CD4-positive, alpha-beta T cell (primary cell): Measurements from ENCODE around the gene OR51L1. TPM values are rescaled to one million over a fixed set of nuclear protein-coding genes. Genes with fewer than 3 reads are reported as not detected.

Source experiments
- ATAC-seq: fragments of 200-7000 bp; cut with Tn5 transposase; one replicate; pipeline ENCODE4 v1.10.0; 2022; ENCODE audit warnings: mild to moderate bottlenecking; ENCODE audit not compliant: poor library complexity
- CTCF ChIA-PET: fragments of 350-600 bp; sonication (Branson Sonifier 250); formaldehyde crosslinking; loops from one replicate; lab custom pipeline; 2021; ENCODE audit warnings: antibody characterized with exemption, inconsistent platforms; lab: Charles Lee
- POLR2A ChIA-PET: fragments of 350-600 bp; sonication (Branson Sonifier 250); formaldehyde crosslinking; loops from one replicate; lab custom pipeline; 2021; ENCODE audit warnings: antibody characterized with exemption, inconsistent platforms; lab: Charles Lee
- DNase-seq, 14 experiments: peaks; one replicate each; pipeline ENCODE4 v3.0.0-alpha.2; 2013 to 2020; ENCODE audit warnings: mixed read lengths in 2 of 14
- H3K27ac ChIP-seq, 2 donors: one replicate each; pipeline versions ENCODE4 v1.5.1 to v1.7.0; 2013; ENCODE audit warnings: low read length in 2 of 2, low read depth in 1 of 2, mild to moderate bottlenecking in 1 of 2
- H3K27me3 ChIP-seq, 2 experiments: 1 replicate in 1 of 2; 2 replicates in 1 of 2; pipeline versions ENCODE4 v1.6.1 to v1.7.0; 2013; ENCODE audit warnings: low read length in 2 of 2, control low read depth in 1 of 2, mild to moderate bottlenecking in 1 of 2, moderate library complexity in 1 of 2; ENCODE audit not compliant: insufficient read depth in 2 of 2, control insufficient read depth in 1 of 2
- H3K36me3 ChIP-seq: one replicate; pipeline ENCODE4 v1.6.1; 2013; ENCODE audit warnings: low read length, control low read depth; ENCODE audit not compliant: insufficient read depth
- H3K4me1 ChIP-seq: one replicate; pipeline ENCODE4 v1.6.1; 2013; ENCODE audit warnings: low read length, control low read depth; ENCODE audit not compliant: insufficient read depth
- H3K4me3 ChIP-seq: one replicate; pipeline ENCODE4 v1.5.1; 2013; ENCODE audit warnings: mild to moderate bottlenecking, low read length, moderate library complexity
- H3K9me3 ChIP-seq, 2 experiments: 1 replicate in 1 of 2; 2 replicates in 1 of 2; pipeline versions ENCODE4 v1.6.1 to v1.7.0; 2013; ENCODE audit warnings: low read length in 2 of 2, mild to moderate bottlenecking in 2 of 2, control low read depth in 1 of 2, moderate library complexity in 1 of 2; ENCODE audit not compliant: control insufficient read depth in 1 of 2, insufficient read depth in 1 of 2
- H3K27ac Mint-ChIP-seq: one replicate; pipeline ENCODE4 v1.8.0; 2020; ENCODE audit warnings: mixed read lengths
- H3K27me3 Mint-ChIP-seq: one replicate; pipeline ENCODE4 v1.8.0; 2021; ENCODE audit warnings: mixed read lengths
- H3K36me3 Mint-ChIP-seq: one replicate; pipeline ENCODE4 v1.8.0; 2021; ENCODE audit warnings: low read depth, mixed read lengths
- H3K4me1 Mint-ChIP-seq: one replicate; pipeline ENCODE4 v1.8.0; 2021; ENCODE audit warnings: low read depth, mixed read lengths
- H3K4me3 Mint-ChIP-seq: one replicate; pipeline ENCODE4 v1.8.0; 2020; ENCODE audit warnings: mild to moderate bottlenecking, mixed read lengths
- H3K9me3 Mint-ChIP-seq: one replicate; pipeline ENCODE4 v1.8.0; 2020; ENCODE audit warnings: mixed read lengths
- intact Hi-C, 2 experiments: fragments of 100-400 bp; cut with DNase I in 1 of 2; cut with micrococcal nuclease in 1 of 2; formaldehyde crosslinking; loops; one replicate each; pipeline versions ENCODE4 v1.15.1 to v1.9.0; 2023 to 2025; cut with DNase I, micrococcal nuclease
- total RNA-seq, 174 experiments: library from RNA in 2 of 174; stranded (reverse) in 2 of 174; gene quantifications; one replicate each; pipeline ENCODE4 v1.2.3 and lab custom pipeline; 2021 to 2026
- TF ChIP-seq, protein P1 (sequence below): fragments of 200-600 bp; IDR thresholded peaks from one replicate; pipeline ENCODE4 v1.8.0; 2022; ENCODE audit warnings: antibody characterized with exemption, mild to moderate bottlenecking

OR51L1 gene
- total RNA-seq, 2 experiments from 2014 or later: not detected

GRCh38 chr11:4975436-4975835 lies 19.2 kb upstream of the OR51L1 start:
- Histone ChIP-seq H3K27me3 (no peaks in the 10 kb centered on the region), H3K27ac (no peak overlapping the region), H3K36me3 (no peaks in the 10 kb centered on the region), H3K4me3 (no peak overlapping the region), H3K9me3 (peaks cover 0 to 4% of the 10 kb centered on the region in 2 experiments), H3K4me1 (no peaks in the 10 kb centered on the region)
- Mint-ChIP-seq H3K4me1 (no peaks in the 10 kb centered on the region), H3K36me3 (no peaks in the 10 kb centered on the region), H3K4me3 (no peak overlapping the region), H3K9me3 (peaks cover 2% of the 10 kb centered on the region), H3K27me3 (no peaks in the 10 kb centered on the region), H3K27ac (no peak overlapping the region)
- CTCF ChIA-PET: no interaction called here
- intact Hi-C loops: no loop called here
- DNase-seq (no peak), ATAC-seq (no peak)
- POLR2A ChIA-PET: no interaction called here
- TF ChIP-seq, protein P1, sequence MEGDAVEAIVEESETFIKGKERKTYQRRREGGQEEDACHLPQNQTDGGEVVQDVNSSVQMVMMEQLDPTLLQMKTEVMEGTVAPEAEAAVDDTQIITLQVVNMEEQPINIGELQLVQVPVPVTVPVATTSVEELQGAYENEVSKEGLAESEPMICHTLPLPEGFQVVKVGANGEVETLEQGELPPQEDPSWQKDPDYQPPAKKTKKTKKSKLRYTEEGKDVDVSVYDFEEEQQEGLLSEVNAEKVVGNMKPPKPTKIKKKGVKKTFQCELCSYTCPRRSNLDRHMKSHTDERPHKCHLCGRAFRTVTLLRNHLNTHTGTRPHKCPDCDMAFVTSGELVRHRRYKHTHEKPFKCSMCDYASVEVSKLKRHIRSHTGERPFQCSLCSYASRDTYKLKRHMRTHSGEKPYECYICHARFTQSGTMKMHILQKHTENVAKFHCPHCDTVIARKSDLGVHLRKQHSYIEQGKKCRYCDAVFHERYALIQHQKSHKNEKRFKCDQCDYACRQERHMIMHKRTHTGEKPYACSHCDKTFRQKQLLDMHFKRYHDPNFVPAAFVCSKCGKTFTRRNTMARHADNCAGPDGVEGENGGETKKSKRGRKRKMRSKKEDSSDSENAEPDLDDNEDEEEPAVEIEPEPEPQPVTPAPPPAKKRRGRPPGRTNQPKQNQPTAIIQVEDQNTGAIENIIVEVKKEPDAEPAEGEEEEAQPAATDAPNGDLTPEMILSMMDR: no peak

DNA sequence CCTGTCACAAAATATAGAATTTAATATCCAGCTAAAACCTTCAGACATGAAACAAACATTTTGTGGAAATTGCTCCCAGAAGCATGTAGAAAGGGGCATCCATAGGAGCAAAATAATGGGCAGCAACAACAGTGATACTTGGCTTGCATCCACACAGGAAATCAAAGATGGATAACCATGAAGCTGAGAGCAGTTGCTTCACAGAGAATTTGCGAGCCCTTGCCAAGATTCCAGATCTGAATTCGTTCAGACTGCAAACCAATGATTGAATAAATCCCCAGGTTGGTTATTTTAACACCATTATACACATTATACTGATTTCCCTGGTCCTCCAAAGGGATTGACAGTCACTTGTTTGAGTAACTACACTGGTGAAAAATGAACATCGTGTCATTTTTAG lies 15.6 kb upstream of the OR51L1 start:
- H3K36me3 Mint-ChIP-seq: no peaks in the 10 kb centered on the region
- intact Hi-C loops: no loop called here
- Histone ChIP-seq H3K27ac (no peak overlapping the region), H3K27me3 (no peaks in the 10 kb centered on the region), H3K4me1 (no peaks in the 10 kb centered on the region), H3K36me3 (no peaks in the 10 kb centered on the region), H3K4me3 (no peak overlapping the region), H3K9me3 (no peaks in the 10 kb centered on the region)
- H3K9me3 Mint-ChIP-seq: peaks cover 2% of the 10 kb centered on the region
- TF ChIP-seq, protein P1: no peak
- ATAC-seq (no peak), DNase-seq (no peak)
- no peak overlapping the region for H3K27ac Mint-ChIP-seq
- ChIA-PET CTCF (no interaction called here), POLR2A (no interaction called here)
- H3K4me3 Mint-ChIP-seq: no peak overlapping the region
- H3K27me3 Mint-ChIP-seq: no peaks in the 10 kb centered on the region
- no peaks in the 10 kb centered on the region for H3K4me1 Mint-ChIP-seq

GRCh38 chr11:4982678-4983077 lies 12.0 kb upstream of the OR51L1 start:
- H3K36me3 ChIP-seq: no peaks in the 10 kb centered on the region
- Mint-ChIP-seq H3K27ac (no peak overlapping the region), H3K27me3 (no peaks in the 10 kb centered on the region), H3K4me1 (no peaks in the 10 kb centered on the region), H3K9me3 (peaks cover 2% of the 10 kb centered on the region), H3K36me3 (no peaks in the 10 kb centered on the region), H3K4me3 (no peak overlapping the region)
- POLR2A ChIA-PET: no interaction called here
- no peaks in the 10 kb centered on the region for H3K9me3 ChIP-seq
- CTCF ChIA-PET: no interaction called here
- no peaks in the 10 kb centered on the region for H3K27me3 ChIP-seq
- no peak overlapping the region for H3K4me3 ChIP-seq
- intact Hi-C loops: no loop called here
- TF ChIP-seq, protein P1: no peak
- no peak overlapping the region for H3K27ac ChIP-seq
- ATAC-seq (no peak), DNase-seq (no peak)
- no peaks in the 10 kb centered on the region for H3K4me1 ChIP-seq
